Measurements from ENCODE around the gene PSMD8.
"Not testable (repeated sequence)": the region's sequence is repeated elsewhere in the genome, so short reads cannot be mapped to it uniquely, and the experiment has no call there.

Gene PSMD8

GRCh38 chr19:38374332-38375097 lies at the start of gene PSMD8:
Gene PSMD8, plus strand, starts transcription at chr19:38374571. Its CDS starts 31 bp downstream, at chr19:38374602.
- Histone ChIP-seq H3K4me3 (peak within 1 kb of the TSS; percentile 98), H3K9ac (ENCODE audit: insufficient read length) (peak within 1 kb of the TSS; percentile 94), H3K27ac (peak within 1 kb of the TSS; percentile 75), H3K9me3 (ENCODE audit: low read depth, low read length) (no peaks in the 10 kb centered on the region), H3K36me3 (ENCODE audit: insufficient read depth, low read length) (peaks cover 20% of the 10 kb centered on the region)
- peak; percentile 57 for DNase-seq (ENCODE audit: low read depth, low spot score)
- no peak for TF ChIP-seq FOXP2 (optimal IDR thresholded peaks at IDR 0.05; ENCODE audit: control extremely low read depth, extremely low read length, insufficient read depth)
- peak; percentile 96 for TF ChIP-seq POLR2AphosphoS5 (IDR thresholded peaks at IDR 0.05; ENCODE audit: borderline replicate concordance, low read depth, low read length)

- Histone ChIP-seq H3K9ac (ENCODE audit: insufficient read length) (no peak overlapping the region), H3K4me3 (no peak overlapping the region), H3K9me3 (ENCODE audit: low read depth, low read length) (no peaks in the 10 kb centered on the region), H3K36me3 (ENCODE audit: insufficient read depth, low read length) (no peaks in the 10 kb centered on the region), H3K27ac (no peak overlapping the region)
- TF ChIP-seq FOXP2 (optimal IDR thresholded peaks at IDR 0.05; ENCODE audit: control extremely low read depth, extremely low read length, insufficient read depth), result no peak
- no peak for TF ChIP-seq POLR2AphosphoS5 (IDR thresholded peaks at IDR 0.05; ENCODE audit: borderline replicate concordance, low read depth, low read length)
- TF ChIP-seq EZH2 (IDR thresholded peaks at IDR 0.05), result no peak
- no peak for DNase-seq (ENCODE audit: low read depth, low spot score)
Observed at GRCh38 chr19:38326591-38326990, 47.8 kb upstream of the PSMD8 start.

GRCh38 chr19:38329651-38330050 lies 44.7 kb upstream of the PSMD8 start:
- H3K36me3 ChIP-seq (ENCODE audit: insufficient read depth, low read length), result no peaks in the 10 kb centered on the region
- H3K9me3 ChIP-seq (ENCODE audit: low read depth, low read length), result no peaks in the 10 kb centered on the region
- no peak overlapping the region for H3K4me3 ChIP-seq
- no peak for DNase-seq (ENCODE audit: low read depth, low spot score)
- H3K27ac ChIP-seq, result no peak overlapping the region
- TF ChIP-seq EZH2 (IDR thresholded peaks at IDR 0.05) (no peak), FOXP2 (optimal IDR thresholded peaks at IDR 0.05; ENCODE audit: control extremely low read depth, extremely low read length, insufficient read depth) (no peak), POLR2AphosphoS5 (IDR thresholded peaks at IDR 0.05; ENCODE audit: borderline replicate concordance, low read depth, low read length) (no peak)
- no peak overlapping the region for H3K9ac ChIP-seq (ENCODE audit: insufficient read length)

DNA sequence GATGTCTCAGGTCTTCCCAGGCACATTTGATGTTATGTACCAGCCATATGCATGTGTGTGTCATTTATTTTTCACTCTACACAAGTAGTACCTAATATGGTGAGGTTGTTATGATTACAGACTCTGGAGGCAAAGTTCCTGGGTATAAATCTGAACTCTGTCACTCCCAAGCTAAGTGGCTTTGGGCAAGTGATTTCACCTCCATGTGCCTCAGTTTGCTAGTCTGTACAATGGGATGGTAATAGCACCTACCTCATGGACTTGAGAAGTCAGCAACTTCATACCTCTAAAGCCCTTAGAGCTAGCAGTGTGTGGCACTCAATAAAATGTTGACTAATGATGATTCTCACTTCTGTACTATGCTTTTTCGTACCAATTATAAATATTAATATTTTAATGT lies 42.6 kb upstream of the PSMD8 start:
- no peak overlapping the region for H3K4me3 ChIP-seq
- TF ChIP-seq FOXP2 (optimal IDR thresholded peaks at IDR 0.05; ENCODE audit: control extremely low read depth, extremely low read length, insufficient read depth), result no peak
- no peak for TF ChIP-seq EZH2 (IDR thresholded peaks at IDR 0.05)
- TF ChIP-seq POLR2AphosphoS5 (IDR thresholded peaks at IDR 0.05; ENCODE audit: borderline replicate concordance, low read depth, low read length), result no peak
- no peaks in the 10 kb centered on the region for H3K9me3 ChIP-seq (ENCODE audit: low read depth, low read length)
- no peaks in the 10 kb centered on the region for H3K36me3 ChIP-seq (ENCODE audit: insufficient read depth, low read length)
- H3K9ac ChIP-seq (ENCODE audit: insufficient read length), result no peak overlapping the region
- no peak for DNase-seq (ENCODE audit: low read depth, low spot score)
- H3K27ac ChIP-seq, result no peak overlapping the region

GRCh38 chr19:38333245-38333644 lies 41.1 kb upstream of the PSMD8 start:
- H3K9ac ChIP-seq (ENCODE audit: insufficient read length), result no peak overlapping the region
- no peaks in the 10 kb centered on the region for H3K36me3 ChIP-seq (ENCODE audit: insufficient read depth, low read length)
- TF ChIP-seq EZH2 (IDR thresholded peaks at IDR 0.05) (no peak), FOXP2 (optimal IDR thresholded peaks at IDR 0.05; ENCODE audit: control extremely low read depth, extremely low read length, insufficient read depth) (no peak), POLR2AphosphoS5 (IDR thresholded peaks at IDR 0.05; ENCODE audit: borderline replicate concordance, low read depth, low read length) (no peak)
- H3K27ac ChIP-seq, result no peak overlapping the region
- no peaks in the 10 kb centered on the region for H3K9me3 ChIP-seq (ENCODE audit: low read depth, low read length)
- H3K4me3 ChIP-seq, result no peak overlapping the region
- no peak for DNase-seq (ENCODE audit: low read depth, low spot score)

DNA sequence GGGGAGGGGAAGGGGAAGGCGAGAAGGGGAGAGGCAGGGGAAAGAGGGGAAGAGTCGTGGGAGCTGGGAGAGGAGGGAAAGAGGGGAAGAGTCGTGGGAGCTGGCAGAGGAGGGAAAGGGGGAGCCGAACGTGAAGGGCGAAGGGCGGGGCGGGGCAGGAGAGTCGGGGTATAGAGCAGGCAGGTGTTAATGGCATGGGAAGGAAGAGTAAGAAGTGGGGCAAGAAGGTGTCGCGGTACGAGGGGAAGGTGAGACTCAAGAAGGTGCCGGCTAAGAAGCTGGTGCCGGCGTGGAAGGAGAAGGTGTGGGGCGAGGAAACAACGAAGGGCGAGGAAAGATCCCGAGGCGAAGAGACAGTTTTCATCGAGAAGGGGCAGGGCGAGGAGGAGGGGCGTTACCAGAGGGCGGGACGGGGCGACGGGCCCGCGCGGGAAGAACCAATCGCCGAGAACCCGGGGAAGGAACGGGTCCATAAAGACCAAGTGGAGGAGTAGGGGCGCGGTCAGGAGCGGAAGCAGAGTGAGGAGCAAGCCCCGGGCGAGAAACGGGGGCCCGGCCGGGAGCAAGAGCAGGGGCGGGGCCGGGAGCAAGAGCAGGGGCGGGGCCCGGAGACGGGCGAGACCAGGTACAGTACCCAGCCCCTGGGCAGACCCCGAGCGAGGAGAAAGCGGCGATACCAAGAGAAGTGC lies 38.3 kb upstream of the PSMD8 start:
- Histone ChIP-seq H3K9ac (ENCODE audit: insufficient read length) (peak overlapping the region; percentile 64), H3K9me3 (ENCODE audit: low read depth, low read length) (no peaks in the 10 kb centered on the region), H3K27ac (peak overlapping the region; percentile 75), H3K36me3 (ENCODE audit: insufficient read depth, low read length) (no peaks in the 10 kb centered on the region), H3K4me3 (peak overlapping the region; percentile 98)
- peak; percentile 71 for DNase-seq (ENCODE audit: low read depth, low spot score)
- TF ChIP-seq EZH2 (IDR thresholded peaks at IDR 0.05) (no peak), POLR2AphosphoS5 (IDR thresholded peaks at IDR 0.05; ENCODE audit: borderline replicate concordance, low read depth, low read length) (peak; percentile 2; the same call in 1 of the 2 replicates), FOXP2 (optimal IDR thresholded peaks at IDR 0.05; ENCODE audit: control extremely low read depth, extremely low read length, insufficient read depth) (no peak)

- Histone ChIP-seq H3K36me3 (ENCODE audit: insufficient read depth, low read length) (no peaks in the 10 kb centered on the region), H3K4me3 (peak overlapping the region; percentile 98), H3K9me3 (ENCODE audit: low read depth, low read length) (no peaks in the 10 kb centered on the region), H3K9ac (ENCODE audit: insufficient read length) (peak overlapping the region; percentile 64), H3K27ac (peak overlapping the region; percentile 75)
- TF ChIP-seq POLR2AphosphoS5 (IDR thresholded peaks at IDR 0.05; ENCODE audit: borderline replicate concordance, low read depth, low read length), result no peak
- no peak for TF ChIP-seq FOXP2 (optimal IDR thresholded peaks at IDR 0.05; ENCODE audit: control extremely low read depth, extremely low read length, insufficient read depth)
- no peak for TF ChIP-seq EZH2 (IDR thresholded peaks at IDR 0.05)
- DNase-seq (ENCODE audit: low read depth, low spot score), result peak; percentile 85
Observed at GRCh38 chr19:38336638-38337359, 37.6 kb upstream of the PSMD8 start.

DNA sequence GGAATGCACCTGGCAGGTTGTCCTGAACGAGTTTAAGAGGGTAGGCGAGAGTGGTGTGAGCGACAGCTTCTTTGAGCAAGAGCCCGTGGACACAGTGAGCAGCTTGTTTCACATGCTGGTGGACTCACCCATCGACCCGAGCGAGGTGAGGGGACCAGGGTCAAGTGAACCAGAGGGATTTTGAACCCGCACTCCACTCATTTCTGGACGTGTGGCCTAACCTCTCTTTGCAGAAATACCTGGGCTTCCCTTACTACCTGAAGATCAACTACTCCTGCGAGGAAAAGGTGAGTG lies 37.1 kb upstream of the PSMD8 start:
- H3K4me3 ChIP-seq, result peak overlapping the region; percentile 98
- DNase-seq (ENCODE audit: low read depth, low spot score), result no peak
- H3K9me3 ChIP-seq (ENCODE audit: low read depth, low read length), result no peaks in the 10 kb centered on the region
- H3K36me3 ChIP-seq (ENCODE audit: insufficient read depth, low read length), result no peaks in the 10 kb centered on the region
- H3K27ac ChIP-seq, result no peak overlapping the region
- TF ChIP-seq POLR2AphosphoS5 (IDR thresholded peaks at IDR 0.05; ENCODE audit: borderline replicate concordance, low read depth, low read length), result no peak
- no peak for TF ChIP-seq EZH2 (IDR thresholded peaks at IDR 0.05)
- no peak for TF ChIP-seq FOXP2 (optimal IDR thresholded peaks at IDR 0.05; ENCODE audit: control extremely low read depth, extremely low read length, insufficient read depth)
- peak overlapping the region; percentile 60 for H3K9ac ChIP-seq (ENCODE audit: insufficient read length)

GRCh38 chr19:38339011-38339410 lies 35.4 kb upstream of the PSMD8 start:
- not testable (repeated sequence) for H3K9me3 ChIP-seq (ENCODE audit: low read depth, low read length); DNase-seq (ENCODE audit: low read depth, low spot score); H3K9ac ChIP-seq (ENCODE audit: insufficient read length); H3K27ac ChIP-seq; H3K4me3 ChIP-seq; H3K36me3 ChIP-seq (ENCODE audit: insufficient read depth, low read length)

Measured in SK-N-MC (cell line).